GM23338 (cell line): ENCODE results near the gene KCNMA1. TPM values are rescaled to one million over a fixed set of nuclear protein-coding genes. Genes with fewer than 3 reads are reported as not detected.

ENCODE experiments used
- ATAC-seq: fragments of 200-7000 bp; cut with Tn5 transposase; 3 replicates; pipeline ENCODE4 v1.9.1; 2020
- DNase-seq: peaks from one replicate; pipeline ENCODE4 v3.0.0-alpha.2; 2015; ENCODE audit warnings: low spot score
- H2AFZ ChIP-seq: fragments of 200-600 bp; sonication (generic); 2 replicates; pipeline ENCODE4 v1.8.0; 2016; ENCODE audit warnings: antibody characterized with exemption, mild to moderate bottlenecking, moderate library complexity
- H3F3A ChIP-seq: fragments of 200-600 bp; sonication (generic); replicated peaks from 2 replicates; pipeline ENCODE4 v1.8.0; 2017; ENCODE audit warnings: antibody characterized with exemption, mixed run types, low read depth
- H3K27ac ChIP-seq: fragments of 200-600 bp; sonication (generic); 2 replicates; pipeline ENCODE4 v1.6.1; 2016; ENCODE audit warnings: low read depth
- H3K27me3 ChIP-seq: fragments of 200-600 bp; sonication (generic); 2 replicates; pipeline ENCODE4 v1.8.0; 2016; ENCODE audit warnings: mild to moderate bottlenecking, mixed run types, moderate library complexity; ENCODE audit not compliant: insufficient read depth
- H3K36me3 ChIP-seq: fragments of 200-600 bp; sonication (generic); 2 replicates; pipeline ENCODE4 v1.8.0; 2016; ENCODE audit warnings: mild to moderate bottlenecking; ENCODE audit not compliant: insufficient read depth
- H3K4me1 ChIP-seq: fragments of 200-600 bp; sonication (generic); 2 replicates; pipeline ENCODE4 v1.8.0; 2016; ENCODE audit warnings: mild to moderate bottlenecking, moderate library complexity; ENCODE audit not compliant: insufficient read depth
- H3K4me2 ChIP-seq: fragments of 200-600 bp; sonication (generic); 2 replicates; pipeline ENCODE4 v1.7.1; 2017; ENCODE audit warnings: mixed run types
- H3K4me3 ChIP-seq: fragments of 200-600 bp; sonication (generic); 2 replicates; pipeline ENCODE4 v1.6.1; 2016; ENCODE audit warnings: mixed run types
- H3K79me2 ChIP-seq: fragments of 200-600 bp; sonication (generic); replicated peaks from 2 replicates; pipeline ENCODE4 v1.8.0; 2017; ENCODE audit warnings: mild to moderate bottlenecking; ENCODE audit not compliant: insufficient read depth
- H3K9me2 ChIP-seq: fragments of 200-600 bp; sonication (generic); 2 replicates; pipeline ENCODE4 v1.8.0; 2017; ENCODE audit not compliant: insufficient read depth
- H4K20me1 ChIP-seq: fragments of 200-600 bp; sonication (generic); replicated peaks from 2 replicates; pipeline ENCODE4 v1.8.0; 2017; ENCODE audit warnings: mild to moderate bottlenecking; ENCODE audit not compliant: insufficient read depth
- H3K27ac Mint-ChIP-seq: 2 replicates; pipeline ENCODE4 v1.8.0; 2020; ENCODE audit warnings: inconsistent platforms, mild to moderate bottlenecking, moderate library complexity, mixed read lengths
- H3K27me3 Mint-ChIP-seq: 3 replicates; pipeline ENCODE4 v1.8.0; 2022; ENCODE audit warnings: low read depth, mild to moderate bottlenecking, moderate library complexity, mixed read lengths, inconsistent platforms; ENCODE audit not compliant: insufficient read depth, poor library complexity
- H3K36me3 Mint-ChIP-seq: 3 replicates; pipeline ENCODE4 v1.8.0; 2021; ENCODE audit warnings: low read depth, mild to moderate bottlenecking, inconsistent platforms, moderate library complexity, mixed read lengths
- H3K4me1 Mint-ChIP-seq: 3 replicates; pipeline ENCODE4 v1.8.0; 2020; ENCODE audit warnings: mild to moderate bottlenecking, inconsistent platforms, mixed read lengths
- H3K4me3 Mint-ChIP-seq: 3 replicates; pipeline ENCODE4 v1.8.0; 2021; ENCODE audit warnings: moderate library complexity, mild to moderate bottlenecking, inconsistent platforms, mixed read lengths
- H3K9me3 Mint-ChIP-seq: 3 replicates; pipeline ENCODE4 v1.8.0; 2020; ENCODE audit warnings: moderate library complexity, mild to moderate bottlenecking, inconsistent platforms, mixed read lengths
- CREB1 ChIP-seq: fragments of 250-450 bp; sonication (Bioruptor Pico); IDR thresholded peaks from 2 replicates; pipeline ENCODE4 v1.5.0; 2020; ENCODE audit warnings: low read depth, mild to moderate bottlenecking, moderate library complexity
- EZH2 ChIP-seq: fragments of 200-600 bp; sonication (generic); IDR thresholded peaks from one replicate; pipeline ENCODE4 v1.8.0; 2017; ENCODE audit warnings: antibody characterized with exemption, mild to moderate bottlenecking, low read depth; ENCODE audit not compliant: unreplicated experiment
- EZH2phosphoT487 ChIP-seq: fragments of 200-600 bp; sonication (generic); IDR thresholded peaks from one replicate; pipeline ENCODE4 v1.8.1; 2018; ENCODE audit warnings: antibody characterized with exemption; ENCODE audit not compliant: unreplicated experiment
- JUNB ChIP-seq: IDR thresholded peaks from one replicate; pipeline ENCODE4 v1.6.1; 2016; ENCODE audit warnings: antibody characterized with exemption; ENCODE audit not compliant: unreplicated experiment
- NANOG ChIP-seq: IDR thresholded peaks from 2 replicates; pipeline ENCODE4 v1.6.1; 2016; ENCODE audit warnings: antibody characterized with exemption, borderline replicate concordance
- POLR2AphosphoS5 ChIP-seq: IDR thresholded peaks from 2 replicates; pipeline ENCODE4 v1.6.1; 2016; ENCODE audit warnings: antibody characterized with exemption, low read depth
- STAT1 ChIP-seq: IDR thresholded peaks from one replicate; pipeline ENCODE4 v1.6.1; 2016; ENCODE audit warnings: antibody characterized with exemption; ENCODE audit not compliant: unreplicated experiment
- ZNF331 ChIP-seq: fragments of 250-450 bp; sonication (Bioruptor Pico); IDR thresholded peaks from 2 replicates; pipeline ENCODE4 v1.5.0; 2020; ENCODE audit warnings: low read depth, mild to moderate bottlenecking, moderate library complexity
- ZNF462 ChIP-seq: fragments of 250-450 bp; sonication (Bioruptor Pico); IDR thresholded peaks from 2 replicates; pipeline ENCODE4 v1.5.0; 2020; ENCODE audit warnings: mild to moderate bottlenecking, moderate library complexity
- polyA plus RNA-seq: library from polyadenylated mRNA; unstranded; fragments of >200 nt; fragmentation: Nextera tagmentation; extraction: Ambion mirVana; gene quantifications from 2 replicates; pipeline ENCODE4 v1.2.1, GENCODE V29; 2016
- total RNA-seq: library from RNA; depleted of rRNA; stranded (reverse); fragments of >200 nt; shearing (Covaris generic); gene quantifications from 2 replicates; pipeline ENCODE4 v1.2.3, GENCODE V29; 2014
- TF ChIP-seq, protein P1 (sequence below): IDR thresholded peaks from 2 replicates; pipeline ENCODE4 v1.6.1; 2016; ENCODE audit warnings: antibody characterized with exemption
- TF ChIP-seq, protein P2 (sequence below), 2 experiments: fragments of 200-600 bp in 1 of 2; sonication (generic) in 1 of 2; conservative IDR thresholded peaks; 2 replicates each; pipeline versions ENCODE4 v1.5.1 to v1.6.1; 2016 to 2017; ENCODE audit warnings: antibody characterized with exemption in 2 of 2, low read depth in 2 of 2, mild to moderate bottlenecking in 2 of 2, moderate library complexity in 1 of 2
- TF ChIP-seq, protein P3 (sequence below): IDR thresholded peaks from one replicate; pipeline ENCODE4 v1.6.1; 2018; ENCODE audit warnings: antibody characterized with exemption; ENCODE audit not compliant: unreplicated experiment

Gene KCNMA1
- total and polyA plus RNA-seq, 2 experiments from 2014 or later = 8.2 to 9.0 TPM

GRCh38 chr10:77026148-77026547 is 611.5 kb downstream of the KCNMA1 start:
- Histone ChIP-seq H3K27ac (no peak overlapping the region), H3K79me2 (no peaks in the 10 kb centered on the region), H3K27me3 (no peaks in the 10 kb centered on the region), H2AFZ (no peak overlapping the region), H3K4me2 (no peak overlapping the region), H3K4me1 (no peaks in the 10 kb centered on the region), H3K9me2 (0 out of 2 replicates have a peak, but pooled peaks cover 4% of the 10 kb centered on the region), H3K4me3 (no peak overlapping the region), H3F3A (no peaks in the 10 kb centered on the region), H3K36me3 (no peaks in the 10 kb centered on the region), H4K20me1 (no peaks in the 10 kb centered on the region)
- ATAC-seq = no peak
- no peak for DNase-seq
- H3K27me3 Mint-ChIP-seq = no peaks in the 10 kb centered on the region
- no peaks in the 10 kb centered on the region for H3K36me3 Mint-ChIP-seq
- TF ChIP-seq, protein P1, sequence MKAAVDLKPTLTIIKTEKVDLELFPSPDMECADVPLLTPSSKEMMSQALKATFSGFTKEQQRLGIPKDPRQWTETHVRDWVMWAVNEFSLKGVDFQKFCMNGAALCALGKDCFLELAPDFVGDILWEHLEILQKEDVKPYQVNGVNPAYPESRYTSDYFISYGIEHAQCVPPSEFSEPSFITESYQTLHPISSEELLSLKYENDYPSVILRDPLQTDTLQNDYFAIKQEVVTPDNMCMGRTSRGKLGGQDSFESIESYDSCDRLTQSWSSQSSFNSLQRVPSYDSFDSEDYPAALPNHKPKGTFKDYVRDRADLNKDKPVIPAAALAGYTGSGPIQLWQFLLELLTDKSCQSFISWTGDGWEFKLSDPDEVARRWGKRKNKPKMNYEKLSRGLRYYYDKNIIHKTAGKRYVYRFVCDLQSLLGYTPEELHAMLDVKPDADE = no peak
- no peak for TF ChIP-seq ZNF331 (CRISPR knock-in tag)
- no peak for TF ChIP-seq EZH2
- no peak for TF ChIP-seq POLR2AphosphoS5
- TF ChIP-seq NANOG = no peak
- no peak for TF ChIP-seq JUNB
- no peak for TF ChIP-seq STAT1
- TF ChIP-seq, protein P2, sequence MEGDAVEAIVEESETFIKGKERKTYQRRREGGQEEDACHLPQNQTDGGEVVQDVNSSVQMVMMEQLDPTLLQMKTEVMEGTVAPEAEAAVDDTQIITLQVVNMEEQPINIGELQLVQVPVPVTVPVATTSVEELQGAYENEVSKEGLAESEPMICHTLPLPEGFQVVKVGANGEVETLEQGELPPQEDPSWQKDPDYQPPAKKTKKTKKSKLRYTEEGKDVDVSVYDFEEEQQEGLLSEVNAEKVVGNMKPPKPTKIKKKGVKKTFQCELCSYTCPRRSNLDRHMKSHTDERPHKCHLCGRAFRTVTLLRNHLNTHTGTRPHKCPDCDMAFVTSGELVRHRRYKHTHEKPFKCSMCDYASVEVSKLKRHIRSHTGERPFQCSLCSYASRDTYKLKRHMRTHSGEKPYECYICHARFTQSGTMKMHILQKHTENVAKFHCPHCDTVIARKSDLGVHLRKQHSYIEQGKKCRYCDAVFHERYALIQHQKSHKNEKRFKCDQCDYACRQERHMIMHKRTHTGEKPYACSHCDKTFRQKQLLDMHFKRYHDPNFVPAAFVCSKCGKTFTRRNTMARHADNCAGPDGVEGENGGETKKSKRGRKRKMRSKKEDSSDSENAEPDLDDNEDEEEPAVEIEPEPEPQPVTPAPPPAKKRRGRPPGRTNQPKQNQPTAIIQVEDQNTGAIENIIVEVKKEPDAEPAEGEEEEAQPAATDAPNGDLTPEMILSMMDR (conservative IDR thresholded peaks at IDR 0.05; ENCODE audit: low read depth in 2 of 2) = no peak
- TF ChIP-seq EZH2phosphoT487 = no peak
- TF ChIP-seq, protein P3, sequence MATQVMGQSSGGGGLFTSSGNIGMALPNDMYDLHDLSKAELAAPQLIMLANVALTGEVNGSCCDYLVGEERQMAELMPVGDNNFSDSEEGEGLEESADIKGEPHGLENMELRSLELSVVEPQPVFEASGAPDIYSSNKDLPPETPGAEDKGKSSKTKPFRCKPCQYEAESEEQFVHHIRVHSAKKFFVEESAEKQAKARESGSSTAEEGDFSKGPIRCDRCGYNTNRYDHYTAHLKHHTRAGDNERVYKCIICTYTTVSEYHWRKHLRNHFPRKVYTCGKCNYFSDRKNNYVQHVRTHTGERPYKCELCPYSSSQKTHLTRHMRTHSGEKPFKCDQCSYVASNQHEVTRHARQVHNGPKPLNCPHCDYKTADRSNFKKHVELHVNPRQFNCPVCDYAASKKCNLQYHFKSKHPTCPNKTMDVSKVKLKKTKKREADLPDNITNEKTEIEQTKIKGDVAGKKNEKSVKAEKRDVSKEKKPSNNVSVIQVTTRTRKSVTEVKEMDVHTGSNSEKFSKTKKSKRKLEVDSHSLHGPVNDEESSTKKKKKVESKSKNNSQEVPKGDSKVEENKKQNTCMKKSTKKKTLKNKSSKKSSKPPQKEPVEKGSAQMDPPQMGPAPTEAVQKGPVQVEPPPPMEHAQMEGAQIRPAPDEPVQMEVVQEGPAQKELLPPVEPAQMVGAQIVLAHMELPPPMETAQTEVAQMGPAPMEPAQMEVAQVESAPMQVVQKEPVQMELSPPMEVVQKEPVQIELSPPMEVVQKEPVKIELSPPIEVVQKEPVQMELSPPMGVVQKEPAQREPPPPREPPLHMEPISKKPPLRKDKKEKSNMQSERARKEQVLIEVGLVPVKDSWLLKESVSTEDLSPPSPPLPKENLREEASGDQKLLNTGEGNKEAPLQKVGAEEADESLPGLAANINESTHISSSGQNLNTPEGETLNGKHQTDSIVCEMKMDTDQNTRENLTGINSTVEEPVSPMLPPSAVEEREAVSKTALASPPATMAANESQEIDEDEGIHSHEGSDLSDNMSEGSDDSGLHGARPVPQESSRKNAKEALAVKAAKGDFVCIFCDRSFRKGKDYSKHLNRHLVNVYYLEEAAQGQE = no peak
- TF ChIP-seq ZNF462 (CRISPR knock-in tag) = no peak
- no peak for TF ChIP-seq CREB1 (CRISPR knock-in tag)
- H3K4me1 Mint-ChIP-seq = peaks cover 11% of the 10 kb centered on the region
- no peaks in the 10 kb centered on the region for H3K9me3 Mint-ChIP-seq
- no peak overlapping the region for H3K4me3 Mint-ChIP-seq
- H3K27ac Mint-ChIP-seq = no peak overlapping the region
